GM12875 (cell line): ENCODE data around the gene TPCN1.

Experiments used
- H3K4me3 ChIP-seq: one replicate; pipeline ENCODE4 v1.5.1; 2011; ENCODE audit warnings: low read depth, low read length, control low read depth
- TF ChIP-seq, protein P1 (sequence below): IDR thresholded peaks from 2 replicates; pipeline ENCODE4 v1.5.1; 2011; ENCODE audit warnings: low read depth, mild to moderate bottlenecking, control low read depth, inconsistent platforms, low read length, moderate library complexity, borderline replicate concordance; ENCODE audit not compliant: insufficient read depth

TPCN1 gene

DNA sequence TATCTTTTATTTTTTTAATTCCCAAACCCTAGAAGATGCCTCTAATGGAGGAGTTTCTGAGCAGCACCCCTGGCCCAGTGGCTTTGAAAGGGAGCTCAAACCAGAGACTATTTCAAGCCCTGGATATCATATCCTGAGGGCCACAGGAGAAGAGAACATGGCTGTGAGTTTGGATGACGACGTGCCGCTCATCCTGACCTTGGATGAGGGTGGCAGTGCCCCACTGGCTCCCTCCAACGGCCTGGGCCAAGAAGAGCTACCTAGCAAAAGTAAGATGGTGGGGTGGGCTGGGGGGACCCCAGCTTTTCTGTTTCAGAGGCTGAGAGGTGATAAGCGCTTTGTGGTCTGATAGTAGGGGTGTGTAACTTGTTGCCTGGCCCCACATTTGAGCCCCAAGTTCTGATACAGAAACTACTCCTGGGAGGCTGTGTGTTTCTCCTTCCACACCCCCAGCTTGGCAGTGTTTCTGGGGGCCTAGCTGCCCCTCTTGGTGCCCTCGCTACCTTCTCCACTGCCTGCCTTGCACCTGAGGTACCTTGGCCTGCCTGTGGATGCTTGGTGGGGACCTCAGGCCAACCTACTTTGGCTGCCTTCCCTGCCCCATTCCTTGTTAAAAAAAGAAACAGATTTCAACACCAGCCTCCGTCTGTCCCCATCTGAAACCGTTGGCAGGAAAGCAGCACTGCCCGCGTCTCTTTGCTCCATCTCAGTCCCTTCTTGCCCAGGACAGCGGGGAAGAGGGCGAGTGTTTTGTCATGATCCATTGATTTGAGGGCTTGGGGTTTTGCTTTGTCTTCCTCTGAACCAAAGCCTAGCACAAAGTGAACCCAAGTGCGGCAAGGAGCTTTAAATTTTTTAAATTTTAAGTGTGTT is 5.7 kb downstream of the TPCN1 start:
- TF ChIP-seq, protein P1, sequence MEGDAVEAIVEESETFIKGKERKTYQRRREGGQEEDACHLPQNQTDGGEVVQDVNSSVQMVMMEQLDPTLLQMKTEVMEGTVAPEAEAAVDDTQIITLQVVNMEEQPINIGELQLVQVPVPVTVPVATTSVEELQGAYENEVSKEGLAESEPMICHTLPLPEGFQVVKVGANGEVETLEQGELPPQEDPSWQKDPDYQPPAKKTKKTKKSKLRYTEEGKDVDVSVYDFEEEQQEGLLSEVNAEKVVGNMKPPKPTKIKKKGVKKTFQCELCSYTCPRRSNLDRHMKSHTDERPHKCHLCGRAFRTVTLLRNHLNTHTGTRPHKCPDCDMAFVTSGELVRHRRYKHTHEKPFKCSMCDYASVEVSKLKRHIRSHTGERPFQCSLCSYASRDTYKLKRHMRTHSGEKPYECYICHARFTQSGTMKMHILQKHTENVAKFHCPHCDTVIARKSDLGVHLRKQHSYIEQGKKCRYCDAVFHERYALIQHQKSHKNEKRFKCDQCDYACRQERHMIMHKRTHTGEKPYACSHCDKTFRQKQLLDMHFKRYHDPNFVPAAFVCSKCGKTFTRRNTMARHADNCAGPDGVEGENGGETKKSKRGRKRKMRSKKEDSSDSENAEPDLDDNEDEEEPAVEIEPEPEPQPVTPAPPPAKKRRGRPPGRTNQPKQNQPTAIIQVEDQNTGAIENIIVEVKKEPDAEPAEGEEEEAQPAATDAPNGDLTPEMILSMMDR = no peak
- no peak overlapping the region for H3K4me3 ChIP-seq

DNA sequence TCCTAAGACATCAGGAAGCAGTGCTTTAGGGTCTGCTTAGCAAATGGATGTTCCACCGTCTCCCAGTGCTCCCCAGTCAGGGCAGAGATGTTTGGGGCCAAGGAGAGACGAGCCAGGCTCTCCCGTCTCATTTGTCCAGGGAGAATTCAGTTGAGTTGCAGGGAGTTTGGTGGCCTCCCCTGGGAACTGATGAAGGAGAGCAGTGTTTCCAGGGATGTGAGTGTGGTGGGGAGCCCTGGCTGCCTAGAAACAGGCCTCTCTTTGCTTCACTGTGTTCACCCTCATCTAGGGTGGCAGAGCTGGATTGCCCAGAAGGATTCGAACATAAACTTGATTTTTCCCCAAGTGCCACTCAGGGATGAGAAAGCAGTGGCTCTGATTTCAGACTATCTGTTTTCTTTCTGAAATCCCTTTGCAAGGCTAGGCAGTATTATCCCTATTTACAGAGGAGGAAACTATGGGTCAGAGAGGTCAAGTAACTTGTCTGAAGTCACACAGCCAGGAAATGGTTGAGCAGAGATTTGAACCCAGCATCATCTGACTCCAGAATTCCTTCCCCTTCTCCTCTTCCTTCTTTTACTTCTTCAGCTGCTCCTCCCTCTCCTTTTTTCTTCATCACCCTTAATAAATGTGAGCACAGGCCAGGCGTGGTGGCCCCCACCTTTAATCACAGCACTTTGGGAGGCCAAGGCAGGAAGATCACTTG is 6.6 kb downstream of the TPCN1 start:
- H3K4me3 ChIP-seq = no peak overlapping the region
- TF ChIP-seq, protein P1 = no peak

DNA sequence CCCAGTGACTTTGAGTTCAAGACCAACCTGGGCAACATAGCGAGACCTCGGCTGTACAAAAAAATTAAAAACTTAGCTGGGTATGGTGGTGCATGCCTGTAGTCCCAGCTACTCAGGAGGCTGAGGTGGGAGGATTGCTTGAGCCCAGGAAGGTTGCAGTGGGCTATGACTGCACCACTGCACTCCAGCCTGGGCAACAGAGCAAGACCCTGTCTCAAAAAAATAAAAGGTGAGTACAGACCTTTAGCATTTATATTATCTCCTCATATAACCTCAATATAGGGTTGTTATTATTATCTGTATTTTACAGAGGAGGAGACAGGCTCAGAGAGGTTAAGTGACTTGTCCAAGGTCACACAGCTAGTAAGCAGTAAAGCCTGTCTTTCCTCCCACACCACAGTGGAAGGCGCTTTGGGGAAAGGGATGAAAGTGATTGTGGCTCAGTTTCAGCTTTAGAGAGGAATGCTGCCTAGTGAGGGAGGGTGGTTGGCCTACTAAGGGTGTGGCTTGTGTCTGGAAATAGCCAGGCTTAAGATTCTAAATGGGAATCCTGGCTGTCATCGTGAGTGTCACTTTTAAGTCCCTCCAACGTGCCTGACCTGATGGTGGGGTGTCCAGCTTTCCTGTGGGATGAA is 7.2 kb downstream of the TPCN1 start:
- no peak overlapping the region for H3K4me3 ChIP-seq
- TF ChIP-seq, protein P1 = no peak

DNA sequence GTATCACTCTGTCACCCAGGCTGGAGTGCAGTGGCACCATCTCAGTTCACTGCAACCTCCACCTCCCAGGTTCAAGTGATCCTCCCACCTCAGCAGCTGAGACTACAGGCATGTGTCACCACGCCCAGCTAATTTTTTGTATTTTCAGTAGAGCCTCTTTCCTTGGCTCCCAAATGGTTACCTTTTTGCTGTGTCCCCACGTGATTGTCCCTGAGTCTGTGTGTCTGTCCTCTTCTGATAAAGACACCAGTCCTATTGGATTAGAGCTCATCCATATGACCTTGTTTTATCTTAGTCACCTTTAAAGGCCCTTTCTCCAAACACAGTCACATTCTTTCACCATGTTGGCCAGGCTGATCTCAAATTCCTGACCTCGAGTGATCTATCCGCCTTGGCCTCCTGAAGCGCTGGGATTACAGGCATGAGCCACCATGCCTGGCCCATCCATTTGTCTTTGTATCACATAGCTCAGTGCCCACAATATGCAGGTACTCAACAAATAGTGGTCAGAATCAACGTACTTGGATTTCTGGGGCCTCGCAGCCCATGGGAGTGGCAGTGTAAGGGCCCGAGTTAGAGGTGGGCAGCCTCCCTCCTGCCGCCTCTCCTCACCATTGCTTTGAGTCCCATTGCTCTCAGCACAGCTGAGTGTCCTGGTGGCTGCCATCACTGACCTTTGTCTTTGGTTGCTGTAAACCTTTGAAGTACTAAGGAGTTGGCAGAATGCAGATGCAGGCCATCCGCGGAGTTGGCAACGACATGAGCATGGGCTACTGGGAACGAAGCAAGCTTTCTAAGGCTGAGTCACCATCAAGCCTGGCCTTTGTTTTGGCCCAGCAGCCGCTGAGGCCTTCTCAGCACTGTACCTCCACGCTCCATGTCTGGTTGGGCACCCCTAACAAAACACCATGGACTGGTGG is 9.3 kb downstream of the TPCN1 start:
- no peak overlapping the region for H3K4me3 ChIP-seq
- TF ChIP-seq, protein P1 = no peak

DNA sequence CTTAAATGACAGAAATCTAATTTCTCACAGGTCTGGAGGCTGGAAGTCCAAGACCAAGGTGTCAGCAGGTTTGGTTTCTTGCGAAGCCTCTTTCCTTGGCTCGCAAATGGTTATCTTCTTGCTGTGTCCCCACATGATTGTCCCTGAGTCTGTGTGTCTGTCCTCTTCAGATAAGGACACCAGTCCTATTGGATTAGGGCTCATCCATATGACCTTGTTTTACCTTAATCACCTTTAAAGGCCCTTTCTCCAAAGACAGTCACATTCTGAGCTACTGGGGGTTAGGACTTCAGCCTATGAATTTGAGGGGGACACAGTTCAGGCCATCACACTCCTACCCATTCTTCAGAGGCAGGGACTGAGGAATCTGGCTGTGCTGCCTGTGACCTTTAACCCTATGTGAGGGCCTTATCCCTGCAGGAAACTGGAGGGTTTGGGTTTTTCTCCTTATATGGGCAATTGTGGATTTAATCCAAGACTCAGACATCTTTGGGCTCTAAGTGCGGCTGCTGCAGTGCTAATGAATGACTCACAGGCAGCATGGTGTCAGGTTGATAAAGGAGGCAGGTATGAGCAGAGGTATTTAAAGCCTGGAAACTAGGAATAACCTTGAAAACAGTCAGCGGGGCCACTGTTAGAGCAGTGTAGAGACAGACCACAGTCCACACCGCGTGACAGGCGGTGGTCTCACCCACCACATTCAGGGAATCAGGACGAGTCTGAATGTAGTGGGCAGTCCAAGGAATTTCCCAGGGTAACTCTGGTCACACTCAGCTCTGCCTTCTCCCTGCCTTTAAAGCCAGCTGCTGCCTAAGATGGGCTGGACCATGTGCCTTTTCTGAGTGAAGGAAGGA is 10.2 kb downstream of the TPCN1 start:
- no peak overlapping the region for H3K4me3 ChIP-seq
- TF ChIP-seq, protein P1 = no peak
